HG02970 (cell line): Measurements from ENCODE around the gene MUC5B.

Experiments
- ATAC-seq: cut with Tn5 transposase; IDR thresholded peaks from one replicate; pipeline ENCODE4 v1.9.1; 2021; ENCODE audit warnings: mild to moderate bottlenecking, moderate library complexity, moderate number of reproducible peaks; ENCODE audit not compliant: unreplicated experiment, low FRiP score

MUC5B gene

DNA sequence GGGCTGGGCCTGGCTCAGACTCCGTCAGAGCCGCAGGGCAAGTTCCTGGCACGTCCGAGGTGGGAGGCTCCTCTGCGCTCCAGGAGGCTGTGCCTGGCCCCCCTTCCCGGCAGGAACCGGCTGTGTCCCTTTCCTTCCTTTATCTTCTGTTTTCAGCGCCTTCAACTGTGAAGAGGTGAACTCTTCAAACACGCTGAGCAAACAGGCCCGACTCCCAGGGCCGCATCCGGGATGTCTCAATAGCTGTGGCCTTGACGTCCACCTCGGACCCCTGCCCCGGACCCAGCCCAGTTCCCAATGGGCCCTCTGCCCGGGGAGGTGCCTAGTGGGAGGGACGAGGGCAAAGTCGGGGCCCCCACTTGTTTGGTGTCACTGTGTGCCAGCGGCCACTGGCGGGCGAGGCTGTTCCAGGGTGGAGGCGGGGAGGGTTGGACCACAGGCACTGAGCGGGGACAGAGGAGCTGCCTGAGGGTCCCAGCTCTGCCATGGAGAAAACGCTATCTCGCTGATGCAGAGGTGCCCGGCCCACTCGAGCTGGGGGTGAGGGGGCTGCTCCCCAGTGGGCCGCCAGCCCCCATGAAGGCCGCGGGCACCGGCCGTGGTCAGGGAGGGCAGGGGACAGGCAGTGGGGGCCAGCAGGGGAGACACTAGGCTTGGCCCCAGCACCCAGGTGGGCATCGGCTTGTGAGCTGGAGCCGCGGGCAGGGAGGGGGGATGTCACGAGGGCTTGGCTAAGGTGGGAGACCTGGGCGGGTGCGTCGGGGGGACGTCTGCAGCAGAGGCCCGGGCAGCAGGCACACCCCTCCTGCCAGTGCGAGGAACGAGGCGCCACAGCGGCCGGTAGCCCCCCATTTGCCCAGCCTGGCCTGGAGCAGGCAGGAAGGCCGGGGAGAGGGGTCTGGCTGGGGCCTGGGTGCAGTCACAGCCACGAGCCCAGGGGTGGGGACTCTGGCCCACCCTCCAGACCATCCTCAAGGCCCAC, 2.7 kb upstream of the MUC5B start:
- ATAC-seq: no peak

DNA sequence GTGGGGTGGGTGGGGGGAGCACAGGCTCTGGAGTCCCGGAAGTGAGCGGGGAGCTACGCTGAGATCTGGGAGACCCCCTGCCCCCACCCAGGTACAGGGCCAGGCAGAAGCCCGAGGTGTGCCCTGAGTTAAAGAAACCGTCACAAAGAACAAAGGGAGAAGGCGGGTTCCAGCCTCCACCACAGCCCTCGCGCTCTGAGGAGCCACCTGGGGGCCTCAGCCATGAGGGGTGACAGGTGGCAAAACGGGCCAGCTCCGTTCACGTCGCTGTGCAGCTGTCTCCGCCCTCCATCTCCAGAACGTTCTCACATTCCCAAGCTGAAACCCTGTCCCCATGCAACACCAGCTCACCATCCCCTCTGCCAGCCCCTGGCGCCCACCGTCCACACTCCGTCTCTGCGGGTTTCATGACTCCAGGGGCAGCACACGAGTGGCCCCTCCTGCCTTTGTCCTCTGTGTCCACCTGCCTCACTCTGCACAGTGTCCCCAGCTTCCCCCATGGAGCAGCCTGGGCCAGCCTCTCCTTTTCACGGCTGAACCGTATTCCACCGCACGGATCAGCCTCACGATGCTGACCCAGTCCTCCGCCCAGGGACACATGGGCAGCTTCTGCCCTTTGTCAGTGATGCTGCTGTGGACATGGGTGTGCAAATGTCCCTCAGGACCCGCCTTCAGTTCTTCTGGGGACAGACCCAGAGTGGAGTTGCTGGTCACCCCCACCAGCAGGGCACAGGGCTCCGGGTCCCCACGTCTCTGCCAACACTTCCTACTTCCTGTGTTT, 1.7 kb upstream of the MUC5B start:
- no peak for ATAC-seq

DNA sequence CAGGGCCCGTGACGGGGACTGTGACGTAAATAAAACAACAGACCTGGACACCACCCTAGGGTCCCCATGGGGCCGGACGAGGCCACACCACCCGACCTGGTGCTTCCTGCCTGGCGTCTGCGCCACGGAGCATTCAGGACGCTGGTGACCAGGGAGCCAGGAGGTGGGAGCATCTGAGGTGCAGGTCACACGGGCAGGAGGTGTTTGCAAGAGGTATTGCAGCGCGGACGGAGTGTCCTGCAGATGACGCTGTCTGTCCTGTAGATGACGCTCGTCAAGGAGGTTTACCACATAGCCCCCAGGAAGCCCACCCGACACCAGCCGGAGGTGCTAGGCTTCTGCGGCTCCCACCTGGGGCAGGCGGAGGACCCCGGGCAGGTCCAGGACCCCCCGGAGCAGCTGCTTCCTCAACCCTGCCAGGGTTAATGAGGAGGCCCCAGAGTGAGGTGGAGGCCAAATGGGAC, 986 bp upstream of the MUC5B start:
- no peak for ATAC-seq

DNA sequence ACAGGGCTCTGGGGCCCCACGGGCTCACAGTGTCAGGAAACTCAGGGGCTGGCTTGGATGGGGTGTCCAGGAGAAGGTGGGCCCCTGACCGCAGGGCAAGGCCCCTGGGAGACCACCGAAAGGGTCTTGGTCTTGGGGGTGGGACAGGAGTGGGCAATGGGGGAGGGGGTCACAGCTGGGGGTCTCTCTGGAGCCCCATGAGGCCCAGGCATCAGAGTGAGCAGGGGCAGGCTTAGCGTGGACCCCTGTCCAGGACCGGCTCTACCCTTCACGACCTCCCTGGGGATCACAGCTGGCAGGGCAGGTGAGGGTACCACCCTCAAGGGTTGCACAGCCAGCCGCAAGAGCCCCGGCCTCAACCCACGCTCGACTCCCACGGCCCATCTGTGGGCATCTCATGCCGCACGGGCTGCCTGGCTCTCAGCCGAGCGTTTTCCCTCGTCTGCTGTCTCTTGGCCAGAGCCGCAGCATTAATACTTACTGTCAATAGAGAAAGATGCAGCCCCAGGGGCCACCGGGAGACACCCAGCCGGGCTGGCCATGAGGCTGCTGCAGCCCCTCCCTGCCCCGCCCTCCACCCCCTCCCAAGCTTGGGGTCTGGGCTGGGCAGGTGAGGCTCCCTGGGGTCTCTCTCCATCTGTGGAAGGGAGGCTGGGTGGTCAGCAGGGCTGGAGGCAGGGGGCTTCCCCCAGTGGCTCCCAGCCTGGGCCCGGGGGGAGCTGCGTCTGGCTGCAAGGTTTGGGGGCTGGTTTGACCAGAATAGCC, 662 bp downstream of the MUC5B start:
- ATAC-seq: no peak

DNA sequence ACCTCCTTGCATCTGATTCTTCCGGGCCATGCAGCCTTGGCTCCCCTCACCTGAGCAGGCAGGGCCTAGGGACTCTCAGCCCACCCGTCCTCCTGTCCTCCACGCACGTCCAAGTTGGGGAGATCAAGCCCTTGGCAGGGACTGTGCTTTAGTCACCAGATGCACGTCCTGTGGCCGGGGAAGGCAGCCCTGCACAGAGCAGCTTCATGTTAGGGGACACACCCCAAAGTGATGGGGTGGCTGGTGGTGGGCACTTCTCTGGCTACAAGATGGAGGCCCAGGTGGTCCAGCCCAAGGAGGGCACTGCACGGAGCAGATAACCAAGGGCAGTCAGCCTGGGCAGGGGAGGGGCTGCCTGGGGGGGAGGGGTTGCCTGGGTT, 1.2 kb downstream of the MUC5B start:
- no peak for ATAC-seq

DNA sequence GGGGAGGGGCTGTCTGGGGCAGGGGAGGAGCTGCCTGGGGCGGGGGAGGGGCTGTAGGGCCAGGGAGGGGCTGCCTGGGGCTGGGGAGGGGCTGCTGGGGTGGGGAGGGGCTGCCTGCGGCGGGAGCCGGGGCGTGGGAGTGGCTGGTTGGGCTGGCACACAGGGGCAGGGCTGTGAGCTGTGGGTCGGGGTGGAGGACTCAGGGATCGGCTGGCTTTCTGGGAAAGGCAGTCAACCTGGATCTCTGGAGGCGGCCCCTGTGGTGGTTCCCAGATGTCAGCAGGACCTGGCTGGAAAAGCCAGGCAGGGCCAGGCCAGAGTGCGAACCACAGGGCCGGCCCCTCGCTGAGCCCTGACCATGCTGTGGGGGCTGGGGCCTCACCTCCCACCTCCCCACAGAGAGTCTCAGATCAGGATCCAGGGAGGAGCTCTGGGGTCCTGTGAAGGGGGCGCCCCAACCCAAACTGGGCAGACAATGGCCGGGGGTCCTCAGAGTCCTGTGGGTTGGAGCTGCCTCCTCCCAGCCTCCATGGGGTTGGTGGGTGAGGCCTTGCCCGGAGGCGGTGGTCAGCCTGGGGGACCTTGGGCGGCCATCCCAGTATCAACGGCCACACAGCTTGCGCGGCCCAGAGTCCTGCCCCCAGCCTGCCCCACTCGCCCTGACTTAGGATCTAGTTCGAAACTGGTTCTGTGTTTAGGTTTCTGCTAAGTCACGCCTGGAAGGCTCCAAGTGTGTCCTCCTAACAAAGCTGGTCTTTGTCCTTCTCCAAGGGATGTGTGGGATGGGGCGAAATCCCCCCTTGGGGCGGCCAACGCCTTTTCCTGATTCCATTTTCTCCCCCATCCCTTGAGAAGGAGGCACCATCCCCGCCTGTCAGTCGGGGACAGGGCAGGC, 1.9 kb downstream of the MUC5B start:
- ATAC-seq: no peak

DNA sequence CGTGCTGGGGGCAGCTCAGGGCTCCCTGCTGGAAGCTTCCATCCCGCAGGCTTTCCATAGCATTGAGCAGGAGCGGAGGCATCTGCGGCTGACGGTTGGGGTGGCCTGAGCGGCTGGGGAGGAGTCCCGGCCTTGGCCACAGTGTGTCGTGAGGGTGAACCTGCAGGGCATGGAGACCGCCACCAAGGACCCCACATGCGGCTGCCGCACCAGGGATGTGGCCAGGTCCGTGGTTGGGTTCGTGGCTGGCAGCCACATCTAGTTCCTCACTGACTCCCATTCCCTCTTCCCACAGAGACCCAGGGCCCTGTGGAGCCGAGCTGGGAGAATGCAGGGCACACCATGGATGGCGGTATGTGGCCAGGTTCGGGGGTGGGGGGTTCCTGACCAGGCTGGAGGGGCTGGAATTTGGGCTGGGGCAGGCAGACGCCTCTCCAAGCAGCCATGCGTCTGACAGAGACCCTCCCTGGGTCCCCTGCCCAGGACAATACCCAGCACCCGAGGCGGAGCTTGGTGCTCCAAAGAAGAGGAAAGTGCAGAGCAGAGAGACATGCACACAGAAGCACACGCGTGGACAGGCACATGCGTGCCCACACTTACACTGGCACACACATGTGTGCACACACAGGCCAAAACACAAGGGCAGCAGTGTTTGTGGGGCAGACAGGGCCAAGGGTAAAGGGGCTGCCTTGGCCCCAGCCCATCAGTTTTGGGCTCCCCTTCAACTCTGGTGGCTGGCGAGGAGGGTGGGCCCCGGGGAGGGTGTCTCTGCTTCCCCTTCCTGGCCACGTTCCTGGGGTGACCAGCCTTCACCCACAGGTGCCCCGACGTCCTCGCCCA, 2.7 kb downstream of the MUC5B start:
- ATAC-seq: no peak

DNA sequence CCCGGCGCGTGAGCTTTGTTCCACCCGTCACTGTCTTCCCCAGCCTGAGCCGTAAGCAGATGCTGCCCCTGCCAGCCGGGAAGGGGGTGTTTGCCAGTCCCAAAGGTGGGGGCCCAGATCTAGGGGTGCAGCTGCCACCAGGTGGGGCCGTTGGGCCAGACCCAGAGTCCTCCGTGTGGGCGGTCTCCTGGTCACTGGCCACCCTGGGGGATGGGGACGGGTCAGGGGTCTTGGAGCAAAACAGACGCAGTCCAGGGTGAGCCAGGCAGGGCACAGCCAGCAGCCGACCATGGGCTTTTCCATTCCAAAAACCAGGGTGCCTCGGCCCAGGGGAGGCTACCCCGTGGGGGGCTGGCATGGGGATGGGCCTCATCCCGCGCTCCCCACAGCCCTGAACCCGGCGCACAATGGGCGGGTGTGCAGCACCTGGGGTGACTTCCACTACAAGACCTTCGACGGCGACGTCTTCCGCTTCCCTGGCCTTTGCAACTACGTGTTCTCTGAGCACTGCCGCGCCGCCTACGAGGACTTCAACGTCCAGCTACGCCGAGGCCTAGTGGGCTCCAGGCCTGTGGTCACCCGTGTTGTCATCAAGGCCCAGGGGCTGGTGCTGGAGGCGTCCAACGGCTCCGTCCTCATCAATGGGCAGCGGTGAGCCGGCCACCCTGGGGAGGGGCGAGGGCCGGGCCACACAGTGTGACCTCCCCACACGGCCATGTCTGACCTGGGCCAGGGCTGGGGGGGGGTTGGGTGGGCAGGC, 3.5 kb downstream of the MUC5B start:
- ATAC-seq: no peak

DNA sequence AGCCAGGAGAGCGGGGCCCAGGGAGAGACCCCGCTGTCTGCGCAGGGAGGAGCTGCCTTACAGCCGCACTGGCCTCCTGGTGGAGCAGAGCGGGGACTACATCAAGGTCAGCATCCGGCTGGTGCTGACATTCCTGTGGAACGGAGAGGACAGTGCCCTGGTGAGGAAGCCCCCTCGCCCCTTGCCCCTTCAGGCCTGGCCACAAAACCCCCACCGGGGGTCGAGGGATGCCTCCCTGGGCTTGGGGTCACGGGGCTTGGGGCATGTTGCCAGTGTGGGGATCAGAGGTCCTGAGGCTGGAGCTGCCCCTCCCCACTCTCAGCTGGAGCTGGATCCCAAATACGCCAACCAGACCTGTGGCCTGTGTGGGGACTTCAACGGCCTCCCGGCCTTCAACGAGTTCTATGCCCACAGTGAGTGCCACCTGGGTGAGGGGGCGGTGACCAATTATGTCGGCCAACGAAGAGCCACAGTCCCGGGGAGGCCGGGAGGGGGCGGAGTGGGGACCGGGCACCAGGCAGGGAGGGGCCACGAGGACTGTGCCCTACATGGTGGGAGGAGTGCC, 4.2 kb downstream of the MUC5B start:
- ATAC-seq: no peak

DNA sequence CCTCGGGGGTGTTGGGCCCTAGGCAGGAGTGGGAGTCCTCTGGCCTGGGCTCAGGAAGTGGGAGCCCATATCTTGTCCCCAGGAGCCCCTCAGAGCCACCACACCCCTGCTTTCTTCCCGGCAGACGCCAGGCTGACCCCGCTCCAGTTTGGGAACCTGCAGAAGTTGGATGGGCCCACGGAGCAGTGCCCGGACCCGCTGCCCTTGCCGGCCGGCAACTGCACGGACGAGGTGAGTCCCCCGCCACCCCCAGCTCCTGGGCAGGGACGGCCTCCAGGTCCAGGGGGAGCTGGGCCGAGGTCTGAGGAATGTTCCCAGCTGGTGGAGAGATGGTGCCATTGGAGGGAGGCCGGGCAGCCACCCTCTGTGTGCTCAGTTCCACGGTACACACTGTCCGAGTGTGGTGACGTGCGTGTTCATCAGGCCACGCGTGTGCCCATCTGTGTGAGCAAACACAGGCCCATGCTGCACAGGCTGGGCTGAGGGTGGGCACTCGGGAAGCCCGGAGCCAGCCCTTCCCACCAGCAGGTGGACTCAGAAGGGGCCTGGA, 4.8 kb downstream of the MUC5B start:
- no peak for ATAC-seq

DNA sequence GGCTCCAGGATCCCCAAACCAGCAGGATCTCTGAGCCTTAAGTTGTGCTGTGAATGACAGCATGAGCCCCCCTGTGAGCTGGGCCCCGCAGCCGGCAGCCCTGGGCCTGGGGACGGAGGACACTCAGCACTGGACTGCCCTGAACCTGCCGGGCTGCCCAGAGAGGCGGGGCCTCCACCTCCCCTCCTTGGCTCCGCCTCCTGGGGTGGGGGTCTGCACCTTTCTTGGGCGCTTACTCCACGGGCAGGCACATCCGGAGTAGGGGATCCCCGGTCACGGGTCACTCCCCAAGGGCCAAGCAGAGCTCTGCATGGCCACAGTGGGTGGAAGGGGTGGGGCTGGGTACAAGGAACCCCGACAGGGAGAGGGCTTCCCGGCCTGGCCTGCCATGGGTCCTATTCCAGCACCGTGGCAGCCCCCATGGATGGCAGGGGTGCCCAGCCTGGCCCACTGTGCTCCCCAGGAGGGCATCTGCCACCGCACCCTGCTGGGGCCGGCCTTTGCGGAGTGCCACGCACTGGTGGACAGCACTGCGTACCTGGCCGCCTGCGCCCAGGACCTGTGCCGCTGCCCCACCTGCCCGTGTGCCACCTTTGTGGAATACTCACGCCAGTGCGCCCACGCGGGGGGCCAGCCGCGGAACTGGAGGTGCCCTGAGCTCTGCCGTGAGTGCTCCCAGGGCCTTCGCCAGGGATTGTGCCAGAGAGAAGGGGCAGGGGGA, 5.4 kb downstream of the MUC5B start:
- no peak for ATAC-seq

DNA sequence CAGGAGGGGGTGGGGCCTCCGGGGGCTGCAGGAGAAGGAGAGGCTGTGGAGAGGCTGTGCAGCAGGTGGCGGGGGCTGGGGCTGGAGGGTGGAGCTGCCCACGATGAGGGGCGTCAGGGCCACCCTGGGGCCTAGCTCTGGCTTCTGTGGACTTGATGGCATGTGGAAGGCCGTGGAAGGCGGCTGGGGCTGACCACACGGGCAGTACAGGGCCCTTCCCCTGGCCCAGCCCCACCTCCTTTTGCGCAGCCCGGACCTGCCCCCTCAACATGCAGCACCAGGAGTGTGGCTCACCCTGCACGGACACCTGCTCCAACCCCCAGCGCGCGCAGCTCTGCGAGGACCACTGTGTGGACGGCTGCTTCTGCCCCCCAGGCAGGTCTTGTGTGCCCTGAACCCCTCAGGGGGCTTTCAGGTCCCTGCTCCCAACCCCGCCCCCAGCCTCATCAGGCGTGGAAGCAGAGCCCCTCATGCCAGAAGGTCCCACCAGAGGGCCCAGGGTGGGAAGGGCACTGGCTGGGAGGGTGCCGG, 6.1 kb downstream of the MUC5B start:
- ATAC-seq: no peak

DNA sequence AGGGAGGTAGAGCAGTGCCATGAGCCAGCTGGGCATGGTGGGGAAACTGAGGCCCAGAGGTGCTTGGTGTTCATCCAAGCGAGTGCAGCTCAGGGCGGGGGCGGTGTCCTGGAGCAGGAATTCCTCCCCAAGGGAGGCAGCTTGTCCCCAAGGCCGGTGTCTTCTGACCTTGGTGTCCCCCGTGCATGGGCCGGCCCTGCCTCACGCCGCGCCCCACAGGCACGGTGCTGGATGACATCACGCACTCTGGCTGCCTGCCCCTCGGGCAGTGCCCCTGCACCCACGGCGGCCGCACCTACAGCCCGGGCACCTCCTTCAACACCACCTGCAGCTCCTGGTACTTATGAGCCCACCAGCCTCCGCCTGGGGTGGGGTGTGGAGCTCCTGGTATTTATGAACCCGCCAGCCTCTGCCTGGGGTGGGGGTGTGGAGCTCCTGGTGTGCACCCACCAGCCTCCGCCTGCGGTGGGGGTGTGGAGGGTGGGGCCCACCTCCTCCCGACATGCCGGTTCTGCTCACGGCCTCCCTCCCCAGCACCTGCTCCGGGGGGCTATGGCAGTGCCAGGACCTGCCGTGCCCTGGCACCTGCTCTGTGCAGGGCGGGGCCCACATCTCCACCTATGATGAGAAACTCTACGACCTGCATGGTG, 6.7 kb downstream of the MUC5B start:
- no peak for ATAC-seq

DNA sequence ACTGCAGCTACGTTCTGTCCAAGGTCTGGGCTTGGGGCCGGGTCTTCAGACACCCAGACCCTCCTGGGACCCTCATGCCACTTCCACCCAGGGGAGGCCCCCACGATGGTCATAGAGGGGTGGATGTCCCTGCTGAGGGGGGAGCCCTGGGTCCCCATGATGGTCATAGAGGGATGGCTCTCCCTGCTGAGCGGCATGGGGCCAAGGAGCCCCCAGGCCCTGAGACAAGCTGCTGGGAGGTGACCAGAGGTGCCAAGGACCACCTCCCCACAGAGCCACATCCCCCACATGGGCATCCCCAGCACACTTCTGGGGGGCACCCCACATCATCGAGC, 7.2 kb downstream of the MUC5B start:
- no peak for ATAC-seq

DNA sequence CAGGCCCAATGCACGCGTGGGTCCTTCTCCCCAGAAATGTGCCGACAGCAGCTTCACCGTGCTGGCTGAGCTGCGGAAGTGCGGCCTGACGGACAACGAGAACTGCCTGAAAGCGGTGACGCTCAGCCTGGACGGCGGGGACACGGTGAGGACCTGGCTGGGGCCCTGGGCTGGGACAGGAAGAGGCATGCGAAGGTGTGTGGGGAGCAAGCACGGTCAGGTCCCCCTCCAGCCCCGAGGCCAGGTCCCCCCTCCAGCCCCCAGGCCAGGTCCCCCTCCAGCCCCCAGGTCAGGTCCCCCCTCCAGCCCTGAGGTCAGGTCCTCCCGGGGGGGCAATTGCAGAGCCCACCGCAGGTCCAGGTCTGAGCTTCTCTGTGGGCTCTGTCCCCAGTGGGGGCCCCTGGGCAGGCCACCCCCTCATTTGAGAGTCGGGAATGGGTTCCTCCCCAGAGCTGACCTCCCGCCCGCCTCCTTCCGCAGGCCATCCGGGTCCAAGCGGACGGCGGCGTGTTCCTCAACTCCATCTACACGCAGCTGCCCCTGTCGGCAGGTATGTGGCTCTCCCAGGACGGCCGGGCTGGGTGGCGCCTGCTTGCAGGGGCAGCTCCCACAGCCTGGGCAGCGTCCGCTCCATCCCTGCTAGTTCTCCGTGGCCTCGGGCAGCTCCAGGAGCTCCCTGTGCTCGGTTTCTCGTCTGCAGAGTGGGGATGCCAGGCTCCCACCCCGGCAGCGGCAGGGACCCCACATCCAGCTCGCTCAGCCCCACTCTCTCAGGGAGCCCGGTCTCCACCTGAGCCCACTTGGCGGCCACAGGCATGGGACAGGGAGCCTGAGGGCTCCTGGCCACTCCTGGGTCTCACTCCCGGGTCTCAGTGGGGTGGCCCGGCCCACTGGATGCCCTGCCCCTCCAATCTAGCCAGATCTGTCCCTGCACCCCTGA, 7.9 kb downstream of the MUC5B start:
- ATAC-seq: no peak
